ENCODE measurements around the gene MPPED2.

MPPED2 gene

GRCh38 chr11:30533445-30533947, 52.7 kb downstream of the MPPED2 start:
- no peak for TF ChIP-seq ZNF274 (IDR thresholded peaks at IDR 0.05; ENCODE audit: low read depth, low read length)
- no peak overlapping the region for H3K4me3 ChIP-seq (ENCODE audit: low read length)

GRCh38 chr11:30527566-30527965, 58.6 kb downstream of the MPPED2 start:
- TF ChIP-seq ZNF274 (IDR thresholded peaks at IDR 0.05; ENCODE audit: low read depth, low read length) = no peak
- H3K4me3 ChIP-seq (ENCODE audit: low read length) = no peak overlapping the region

- TF ChIP-seq ZNF274 (IDR thresholded peaks at IDR 0.05; ENCODE audit: low read depth, low read length) = no peak
- no peak overlapping the region for H3K4me3 ChIP-seq (ENCODE audit: low read length)
Observed at GRCh38 chr11:30526558-30526957, 59.6 kb downstream of the MPPED2 start.

- H3K4me3 ChIP-seq (ENCODE audit: low read length) = no peak overlapping the region
- no peak for TF ChIP-seq ZNF274 (IDR thresholded peaks at IDR 0.05; ENCODE audit: low read depth, low read length)
Observed at GRCh38 chr11:30522536-30523243, 63.5 kb downstream of the MPPED2 start.

GRCh38 chr11:30521297-30522071, 64.7 kb downstream of the MPPED2 start:
- TF ChIP-seq ZNF274 (IDR thresholded peaks at IDR 0.05; ENCODE audit: low read depth, low read length) = no peak
- no peak overlapping the region for H3K4me3 ChIP-seq (ENCODE audit: low read length)

GRCh38 chr11:30513087-30513486, 73.1 kb downstream of the MPPED2 start:
- TF ChIP-seq ZNF274 (IDR thresholded peaks at IDR 0.05; ENCODE audit: low read depth, low read length) = no peak

GRCh38 chr11:30511408-30511807, 74.7 kb downstream of the MPPED2 start:
- no peak for TF ChIP-seq ZNF274 (IDR thresholded peaks at IDR 0.05; ENCODE audit: low read depth, low read length)

More at GRCh38 chr11:30513087-30513486, 73.1 kb downstream of the MPPED2 start:
- no peak overlapping the region for H3K4me3 ChIP-seq (ENCODE audit: low read length)

GRCh38 chr11:30510750-30511149, 75.4 kb downstream of the MPPED2 start:
- H3K4me3 ChIP-seq (ENCODE audit: low read length) = no peak overlapping the region
- no peak for TF ChIP-seq ZNF274 (IDR thresholded peaks at IDR 0.05; ENCODE audit: low read depth, low read length)

More at GRCh38 chr11:30511408-30511807, 74.7 kb downstream of the MPPED2 start:
- H3K4me3 ChIP-seq (ENCODE audit: low read length) = no peak overlapping the region

- no peak for TF ChIP-seq ZNF274 (IDR thresholded peaks at IDR 0.05; ENCODE audit: low read depth, low read length)
- no peak overlapping the region for H3K4me3 ChIP-seq (ENCODE audit: low read length)
Observed at GRCh38 chr11:30509364-30509763, 76.8 kb downstream of the MPPED2 start.

- TF ChIP-seq ZNF274 (IDR thresholded peaks at IDR 0.05; ENCODE audit: low read depth, low read length) = no peak
- H3K4me3 ChIP-seq (ENCODE audit: low read length) = no peak overlapping the region
Observed at GRCh38 chr11:30508594-30508993, 77.6 kb downstream of the MPPED2 start.

GRCh38 chr11:30505603-30506002, 80.5 kb downstream of the MPPED2 start:
- no peak for TF ChIP-seq ZNF274 (IDR thresholded peaks at IDR 0.05; ENCODE audit: low read depth, low read length)

GRCh38 chr11:30504468-30504867, 81.7 kb downstream of the MPPED2 start:
- no peak overlapping the region for H3K4me3 ChIP-seq (ENCODE audit: low read length)
- TF ChIP-seq ZNF274 (IDR thresholded peaks at IDR 0.05; ENCODE audit: low read depth, low read length) = no peak

More at GRCh38 chr11:30505603-30506002, 80.5 kb downstream of the MPPED2 start:
- no peak overlapping the region for H3K4me3 ChIP-seq (ENCODE audit: low read length)

- no peak for TF ChIP-seq ZNF274 (IDR thresholded peaks at IDR 0.05; ENCODE audit: low read depth, low read length)
- no peak overlapping the region for H3K4me3 ChIP-seq (ENCODE audit: low read length)
Observed at GRCh38 chr11:30503156-30503555, 83.0 kb downstream of the MPPED2 start.

- TF ChIP-seq ZNF274 (IDR thresholded peaks at IDR 0.05; ENCODE audit: low read depth, low read length) = no peak
Observed at GRCh38 chr11:30502305-30502704, 83.8 kb downstream of the MPPED2 start.

GRCh38 chr11:30501744-30502143, 84.4 kb downstream of the MPPED2 start:
- H3K4me3 ChIP-seq (ENCODE audit: low read length) = no peak overlapping the region
- no peak for TF ChIP-seq ZNF274 (IDR thresholded peaks at IDR 0.05; ENCODE audit: low read depth, low read length)

More at GRCh38 chr11:30502305-30502704, 83.8 kb downstream of the MPPED2 start:
- no peak overlapping the region for H3K4me3 ChIP-seq (ENCODE audit: low read length)
